ENCODE measurements around the gene NANOS2. TPM values are rescaled to one million over a fixed set of nuclear protein-coding genes. Genes with fewer than 3 reads are reported as not detected.
A peak's percentile ranks its signal among the peaks of the same experiment; 100 is the strongest.

The NANOS2 gene
- total and polyA plus RNA-seq, 9 donors: not detected

DNA sequence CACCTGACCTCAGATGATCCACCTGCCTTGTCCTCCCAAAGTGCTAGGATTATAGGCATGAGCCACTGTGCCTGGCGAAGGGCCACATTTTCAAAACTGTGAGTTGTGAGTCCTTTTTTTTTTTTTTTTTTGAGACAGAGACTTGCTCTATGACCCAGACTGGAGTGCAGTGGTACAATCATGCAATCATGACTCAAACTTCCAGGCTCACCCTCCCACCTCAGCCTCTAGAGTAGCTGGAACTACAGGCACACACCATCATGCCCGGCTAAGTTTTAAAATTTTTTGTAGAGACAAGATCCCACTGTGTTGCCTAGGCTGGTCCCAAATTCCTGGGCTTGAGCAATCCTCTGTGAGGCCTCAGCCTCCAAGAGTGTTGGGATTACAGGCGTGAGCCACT lies 8.4 kb downstream of the NANOS2 start:
- H3K27ac ChIP-seq: no peak overlapping the region
- no peak for DNase-seq
- intact Hi-C loops (cut with DNase I): no loop called here
- H3K4me3 ChIP-seq: no peak overlapping the region
- no peaks in the 10 kb centered on the region for H3K36me3 ChIP-seq
- no peaks in the 10 kb centered on the region for H3K4me1 ChIP-seq (ENCODE audit: insufficient read depth)
- TF ChIP-seq, protein P1, sequence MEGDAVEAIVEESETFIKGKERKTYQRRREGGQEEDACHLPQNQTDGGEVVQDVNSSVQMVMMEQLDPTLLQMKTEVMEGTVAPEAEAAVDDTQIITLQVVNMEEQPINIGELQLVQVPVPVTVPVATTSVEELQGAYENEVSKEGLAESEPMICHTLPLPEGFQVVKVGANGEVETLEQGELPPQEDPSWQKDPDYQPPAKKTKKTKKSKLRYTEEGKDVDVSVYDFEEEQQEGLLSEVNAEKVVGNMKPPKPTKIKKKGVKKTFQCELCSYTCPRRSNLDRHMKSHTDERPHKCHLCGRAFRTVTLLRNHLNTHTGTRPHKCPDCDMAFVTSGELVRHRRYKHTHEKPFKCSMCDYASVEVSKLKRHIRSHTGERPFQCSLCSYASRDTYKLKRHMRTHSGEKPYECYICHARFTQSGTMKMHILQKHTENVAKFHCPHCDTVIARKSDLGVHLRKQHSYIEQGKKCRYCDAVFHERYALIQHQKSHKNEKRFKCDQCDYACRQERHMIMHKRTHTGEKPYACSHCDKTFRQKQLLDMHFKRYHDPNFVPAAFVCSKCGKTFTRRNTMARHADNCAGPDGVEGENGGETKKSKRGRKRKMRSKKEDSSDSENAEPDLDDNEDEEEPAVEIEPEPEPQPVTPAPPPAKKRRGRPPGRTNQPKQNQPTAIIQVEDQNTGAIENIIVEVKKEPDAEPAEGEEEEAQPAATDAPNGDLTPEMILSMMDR (IDR thresholded peaks at IDR 0.05): no peak
- TF ChIP-seq EP300 (IDR thresholded peaks at IDR 0.05): no peak
- TF ChIP-seq POLR2A (IDR thresholded peaks at IDR 0.05): no peak
- WGBS, 3 donors: 84 to 89% (median 87%) methylated on average over 3 of the region's 3 CpGs
- H3K27me3 ChIP-seq: no peaks in the 10 kb centered on the region
- no peaks in the 10 kb centered on the region for H3K9me3 ChIP-seq

DNA sequence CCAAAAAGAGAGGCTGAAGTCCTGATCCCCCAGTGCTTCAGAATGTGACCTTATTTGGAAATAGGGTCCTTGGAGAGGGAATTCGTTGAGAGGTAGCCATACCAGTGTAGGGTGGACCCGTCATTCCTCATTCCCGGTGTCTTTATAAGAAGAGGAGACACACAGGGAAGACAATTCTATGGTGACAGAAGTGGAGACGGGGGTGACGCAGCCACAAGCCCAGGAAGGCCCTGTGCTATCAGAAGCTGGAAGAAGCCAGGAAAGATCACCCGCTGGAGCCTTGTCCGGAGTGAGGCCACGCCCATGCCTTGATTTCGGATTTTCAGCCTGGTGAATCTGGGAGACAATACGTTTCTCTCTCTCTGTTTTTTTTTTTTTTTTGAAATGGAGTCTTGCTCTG lies 9.6 kb downstream of the NANOS2 start:
- no peaks in the 10 kb centered on the region for H3K36me3 ChIP-seq
- WGBS, 3 donors: 71 to 74% (median 74%) methylated on average over 10 of the region's 10 CpGs
- H3K4me3 ChIP-seq: no peak overlapping the region
- H3K27ac ChIP-seq: no peak overlapping the region
- no peaks in the 10 kb centered on the region for H3K9me3 ChIP-seq
- DNase-seq: no peak
- intact Hi-C loops (cut with DNase I): no loop called here
- no peaks in the 10 kb centered on the region for H3K27me3 ChIP-seq
- TF ChIP-seq POLR2A (IDR thresholded peaks at IDR 0.05) (no peak), EP300 (IDR thresholded peaks at IDR 0.05) (no peak)
- TF ChIP-seq, protein P1 (IDR thresholded peaks at IDR 0.05): no peak
- peaks cover 5% of the 10 kb centered on the region for H3K4me1 ChIP-seq (ENCODE audit: insufficient read depth)

DNA sequence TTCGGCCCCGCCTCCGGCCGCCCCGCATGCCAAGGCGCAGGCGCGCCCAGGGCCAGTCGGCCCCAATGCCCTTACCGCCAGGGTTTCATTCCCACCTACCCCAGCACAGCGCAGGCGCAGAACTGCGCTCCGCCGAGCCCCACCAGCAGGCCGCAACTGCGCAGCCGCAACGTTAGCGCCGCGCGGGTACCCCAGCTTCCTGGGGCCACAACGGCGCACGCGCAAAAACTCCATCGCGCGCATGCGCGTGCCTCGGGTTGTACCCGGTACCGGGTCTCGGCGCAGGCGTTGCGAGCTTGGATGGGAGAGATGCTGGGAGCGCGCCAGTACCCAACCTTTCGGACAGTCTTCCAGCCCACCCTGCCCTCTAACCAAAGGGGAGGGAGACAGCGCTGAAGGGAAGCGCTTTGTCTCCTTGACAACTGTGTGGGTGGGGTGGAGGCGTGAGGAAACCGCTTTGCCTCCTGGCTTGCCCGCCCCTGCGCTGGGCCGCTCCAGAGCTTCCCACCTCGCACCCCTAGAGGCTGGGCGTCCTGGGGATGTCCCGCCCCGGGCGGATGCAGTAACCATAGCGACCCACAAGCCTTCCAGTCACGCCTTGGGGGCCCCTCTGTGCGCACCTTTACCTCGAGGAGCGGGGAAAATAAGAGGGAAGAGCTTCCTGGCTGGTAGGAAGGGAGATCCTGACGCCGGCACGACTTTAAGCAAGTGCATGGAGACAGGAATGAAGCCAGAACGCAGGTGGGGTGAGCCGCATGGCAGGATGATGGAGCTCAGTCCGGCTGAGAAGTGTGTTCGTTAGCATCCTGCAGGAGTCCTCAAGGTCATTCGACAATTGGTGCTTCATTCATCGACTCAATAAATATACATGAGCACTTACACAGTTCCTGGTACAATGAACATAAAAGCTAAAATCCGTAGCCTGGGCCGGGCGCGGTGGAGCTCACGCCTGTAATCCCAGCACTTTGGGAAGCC lies 11.6 kb downstream of the NANOS2 start:
- TF ChIP-seq POLR2A (IDR thresholded peaks at IDR 0.05): peak; percentile 46
- TF ChIP-seq, protein P1 (IDR thresholded peaks at IDR 0.05): no peak
- peak overlapping the region in 1 of 2 donors; percentile 56 for H3K27ac ChIP-seq
- intact Hi-C loops (cut with DNase I): no loop called here
- no peaks in the 10 kb centered on the region for H3K9me3 ChIP-seq
- no peaks in the 10 kb centered on the region for H3K36me3 ChIP-seq
- peak overlapping the region; percentile 62 for H3K4me3 ChIP-seq
- peak; percentile 98 to 100 (median 99) for DNase-seq
- peaks cover 5% of the 10 kb centered on the region for H3K4me1 ChIP-seq (ENCODE audit: insufficient read depth)
- 1 to 4% (median 2%) methylated on average over 47 to 73 of the region's 73 CpGs for WGBS, 3 donors
- no peaks in the 10 kb centered on the region for H3K27me3 ChIP-seq

DNA sequence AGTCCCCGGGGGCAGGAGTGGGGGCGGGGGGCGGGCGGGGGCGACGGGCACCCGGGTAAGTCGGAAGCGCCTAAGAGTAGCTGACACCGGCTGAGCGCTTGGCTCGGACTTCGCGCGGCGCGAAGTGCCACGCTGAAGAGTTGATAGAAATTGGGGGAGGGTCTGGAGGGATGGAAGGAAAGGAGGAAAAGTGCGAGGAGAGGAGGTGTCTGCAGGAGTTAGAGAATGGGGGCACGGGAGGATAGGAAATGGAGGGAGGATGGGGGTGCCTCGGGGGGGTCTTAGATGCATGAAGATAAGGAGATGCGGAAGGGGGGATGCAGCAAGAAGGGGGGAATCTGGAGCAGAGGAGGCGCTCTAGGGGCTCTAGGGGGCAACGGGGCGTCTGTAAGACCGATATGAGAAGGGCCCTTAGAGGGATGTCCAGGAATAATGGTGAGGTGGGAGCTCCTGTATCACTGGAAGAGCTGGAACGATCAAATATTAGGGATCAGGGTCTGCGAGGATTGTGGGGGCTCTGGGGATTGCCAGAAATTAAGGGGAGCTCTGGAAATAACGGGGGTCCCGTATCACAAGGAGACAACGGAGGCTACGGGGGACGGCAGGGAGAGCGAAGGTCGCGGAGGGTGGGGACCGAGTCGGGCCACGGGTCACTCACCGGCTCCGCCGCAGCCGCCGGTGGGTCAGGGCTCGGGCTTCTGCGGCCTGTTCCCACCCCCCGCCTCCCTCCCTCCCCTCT lies 12.5 kb downstream of the NANOS2 start, which contains the start of gene MYPOP:
Gene MYPOP (minus strand): TSS at position 702 of the 739 bp plus-strand sequence. CDS start 840 bp downstream, outside the sequence.
- Histone ChIP-seq H3K4me1 (ENCODE audit: insufficient read depth) (peaks cover 5% of the 10 kb centered on the region), H3K4me3 (peak within 1 kb of the TSS; percentile 62), H3K27me3 (no peaks in the 10 kb centered on the region), H3K36me3 (no peaks in the 10 kb centered on the region), H3K27ac (peak within 1 kb of the TSS in 1 of 2 donors; percentile 56), H3K9me3 (no peaks in the 10 kb centered on the region)
- DNase-seq: peak in 3 of 5 donors; percentile 36 to 43 (median 38)
- intact Hi-C loops (cut with DNase I): no loop called here
- TF ChIP-seq EP300 (IDR thresholded peaks at IDR 0.05): no peak
- no peak for TF ChIP-seq POLR2A (IDR thresholded peaks at IDR 0.05)
- TF ChIP-seq, protein P1 (IDR thresholded peaks at IDR 0.05): no peak
- WGBS, 3 donors: 1 to 2% (median 1%) methylated on average over 45 to 47 of the region's 47 CpGs
